ENCODE data around the gene CTNND2. TPM values are rescaled to one million over a fixed set of nuclear protein-coding genes. Genes with fewer than 3 reads are reported as not detected.

Gene CTNND2
- total RNA-seq, 1 donor from 2014 or later: 13.9 TPM

GRCh38 chr5:11227064-11227463, 677.2 kb downstream of the CTNND2 start:
- Mint-ChIP-seq H3K4me1 (no peaks in the 10 kb centered on the region), H3K36me3 (peaks cover 14% of the 10 kb centered on the region), H3K27ac (no peak overlapping the region), H3K4me3 (no peak overlapping the region), H3K9me3 (peaks cover 9% of the 10 kb centered on the region), H3K27me3 (ENCODE audit: insufficient read depth, low read depth) (no peaks in the 10 kb centered on the region)
- Histone ChIP-seq H3K36me3 (no peaks in the 10 kb centered on the region), H3K27me3 (no peaks in the 10 kb centered on the region), H3K4me3 (no peak overlapping the region), H3K79me2 (ENCODE audit: low read depth) (no peaks in the 10 kb centered on the region), H3K9ac (no peak overlapping the region), H2AFZ (replicated peaks) (no peak overlapping the region), H3K27ac (no peak overlapping the region), H4K20me1 (ENCODE audit: low read depth) (no peaks in the 10 kb centered on the region), H3K9me3 (ENCODE audit: low read depth) (no peaks in the 10 kb centered on the region), H3K4me2 (no peak overlapping the region), H3K4me1 (no peaks in the 10 kb centered on the region), H3F3A (ENCODE audit: low read depth) (no peaks in the 10 kb centered on the region)
- DNase-seq (ENCODE audit: low spot score): no peak
- TF ChIP-seq EZH2phosphoT487 (IDR thresholded peaks at IDR 0.05): no peak
- TF ChIP-seq EZH2 (IDR thresholded peaks at IDR 0.05): no peak
- TF ChIP-seq CTCF (IDR thresholded peaks at IDR 0.05): no peak

GRCh38 chr5:11224436-11225187, 679.6 kb downstream of the CTNND2 start:
- no peak for DNase-seq (ENCODE audit: low spot score)
- Histone ChIP-seq H4K20me1 (ENCODE audit: low read depth) (no peaks in the 10 kb centered on the region), H3K36me3 (no peaks in the 10 kb centered on the region), H3K9ac (no peak overlapping the region), H3K27ac (no peak overlapping the region), H3K4me1 (peaks cover 5% of the 10 kb centered on the region), H3K79me2 (ENCODE audit: low read depth) (no peaks in the 10 kb centered on the region), H3F3A (ENCODE audit: low read depth) (no peaks in the 10 kb centered on the region), H3K4me3 (no peak overlapping the region), H3K4me2 (no peak overlapping the region), H3K27me3 (no peaks in the 10 kb centered on the region), H3K9me3 (ENCODE audit: low read depth) (no peaks in the 10 kb centered on the region), H2AFZ (replicated peaks) (no peak overlapping the region)
- no peak for TF ChIP-seq CTCF (IDR thresholded peaks at IDR 0.05)
- no peak for TF ChIP-seq EZH2phosphoT487 (IDR thresholded peaks at IDR 0.05)
- H3K9me3 Mint-ChIP-seq: no peaks in the 10 kb centered on the region
- H3K4me3 Mint-ChIP-seq: no peak overlapping the region
- no peak overlapping the region for H3K27ac Mint-ChIP-seq
- no peaks in the 10 kb centered on the region for H3K27me3 Mint-ChIP-seq (ENCODE audit: insufficient read depth, low read depth)
- peaks cover 17% of the 10 kb centered on the region for H3K36me3 Mint-ChIP-seq
- H3K4me1 Mint-ChIP-seq: peaks cover 2% of the 10 kb centered on the region

GRCh38 chr5:11222169-11222568, 682.1 kb downstream of the CTNND2 start:
- no peak for DNase-seq (ENCODE audit: low spot score)
- Histone ChIP-seq H3K27ac (no peak overlapping the region), H3K9me3 (ENCODE audit: low read depth) (no peaks in the 10 kb centered on the region), H3K4me3 (no peak overlapping the region), H3K4me1 (peaks cover 5% of the 10 kb centered on the region), H3K27me3 (no peaks in the 10 kb centered on the region), H2AFZ (replicated peaks) (no peak overlapping the region), H3K79me2 (ENCODE audit: low read depth) (no peaks in the 10 kb centered on the region), H4K20me1 (ENCODE audit: low read depth) (no peaks in the 10 kb centered on the region), H3K36me3 (no peaks in the 10 kb centered on the region), H3F3A (ENCODE audit: low read depth) (no peaks in the 10 kb centered on the region), H3K4me2 (no peak overlapping the region), H3K9ac (no peak overlapping the region)
- H3K9me3 Mint-ChIP-seq: peaks cover 9% of the 10 kb centered on the region
- TF ChIP-seq CTCF (IDR thresholded peaks at IDR 0.05): no peak
- peaks cover 2% of the 10 kb centered on the region for H3K27me3 Mint-ChIP-seq (ENCODE audit: insufficient read depth, low read depth)
- peaks cover 2% of the 10 kb centered on the region for H3K4me1 Mint-ChIP-seq
- H3K36me3 Mint-ChIP-seq: peaks cover 21% of the 10 kb centered on the region
- H3K4me3 Mint-ChIP-seq: no peak overlapping the region
- no peak overlapping the region for H3K27ac Mint-ChIP-seq
